Fibroblast of lung (primary cell): Measurements from ENCODE around the gene TMEM183A. TPM values are rescaled to one million over a fixed set of nuclear protein-coding genes. Genes with fewer than 3 reads are reported as not detected.
"Not testable (repeated sequence)": the region's sequence is repeated elsewhere in the genome, so short reads cannot be mapped to it uniquely, and the experiment has no call there.

Experiments
- DNase-seq, 2 donors: peaks; one replicate each; pipeline versions ENCODE4 v3.0.0 to v3.0.0-alpha.2; 2010; ENCODE audit warnings: low read depth in 2 of 2
- H2AFZ ChIP-seq: 2 replicates; pipeline ENCODE4 v1.5.1; 2012; ENCODE audit warnings: low read length, control low read depth, inconsistent platforms
- H3K27ac ChIP-seq: 2 replicates; pipeline ENCODE4 v1.5.1; 2011; ENCODE audit warnings: low read length, control low read depth; ENCODE audit not compliant: insufficient read depth
- H3K27me3 ChIP-seq: 2 replicates; pipeline ENCODE4 v1.5.1; 2011; ENCODE audit warnings: mild to moderate bottlenecking, low read length; ENCODE audit not compliant: control insufficient read depth, insufficient read depth
- H3K36me3 ChIP-seq: 2 replicates; pipeline ENCODE4 v1.5.1; 2011; ENCODE audit warnings: low read length; ENCODE audit not compliant: control insufficient read depth, insufficient read depth
- H3K4me1 ChIP-seq: 2 replicates; pipeline ENCODE4 v1.5.1; 2011; ENCODE audit warnings: low read length; ENCODE audit not compliant: control insufficient read depth, insufficient read depth; ENCODE audit errors: extremely low read depth
- H3K4me2 ChIP-seq: 2 replicates; pipeline ENCODE4 v1.5.1; 2011; ENCODE audit warnings: low read length, control low read depth; ENCODE audit not compliant: insufficient read depth; ENCODE audit errors: extremely low read depth
- H3K4me3 ChIP-seq, 4 experiments: fragments of 200-600 bp in 1 of 4; sonication (generic) in 1 of 4; replicated peaks in 1 of 4; 2 replicates each; pipeline ENCODE4 v1.5.1; 2011 to 2016; ENCODE audit warnings: low read length in 4 of 4, low read depth in 3 of 4, mild to moderate bottlenecking in 3 of 4, control low read depth in 2 of 4, inconsistent platforms in 1 of 4, mixed read lengths in 1 of 4; ENCODE audit not compliant: insufficient read depth in 1 of 4; ENCODE audit errors: control extremely low read depth in 1 of 4
- H3K79me2 ChIP-seq: 2 replicates; pipeline ENCODE4 v1.5.1; 2012; ENCODE audit warnings: mild to moderate bottlenecking, low read length, inconsistent platforms; ENCODE audit not compliant: control insufficient read depth, insufficient read depth
- H3K9ac ChIP-seq: 2 replicates; pipeline ENCODE4 v1.5.1; 2011; ENCODE audit warnings: mild to moderate bottlenecking, low read length, control low read depth; ENCODE audit not compliant: insufficient read depth
- H3K9me3 ChIP-seq: 2 replicates; pipeline ENCODE4 v1.5.1; 2012; ENCODE audit warnings: low read depth, low read length; ENCODE audit not compliant: control insufficient read depth, insufficient read depth
- H4K20me1 ChIP-seq: 2 replicates; pipeline ENCODE4 v1.5.1; 2011; ENCODE audit warnings: low read length; ENCODE audit not compliant: control insufficient read depth, insufficient read depth; ENCODE audit errors: extremely low read depth
- CTCF ChIP-seq, 2 donors: IDR thresholded peaks in 1 of 2; conservative IDR thresholded peaks in 1 of 2; 1 replicate in 1 of 2; 2 replicates in 1 of 2; pipeline ENCODE4 v1.5.1; 2011 to 2012; ENCODE audit warnings: low read length in 2 of 2, control low read depth in 1 of 2, inconsistent platforms in 1 of 2, low read depth in 1 of 2, mild to moderate bottlenecking in 1 of 2
- EZH2 ChIP-seq: IDR thresholded peaks from 2 replicates; pipeline ENCODE4 v1.5.1; 2012; ENCODE audit warnings: low read length, control low read depth, mild to moderate bottlenecking; ENCODE audit errors: missing control alignments
- polyA plus RNA-seq, 2 donors: library from polyadenylated mRNA; depleted of rRNA in 1 of 2; stranded (reverse) in 1 of 2; unstranded in 1 of 2; fragments of >200 nt; gene quantifications; 2 replicates each; pipeline ENCODE4 v1.2.1, GENCODE V29; 2011 to 2012; ENCODE audit warnings: missing spikeins in 1 of 2
- total RNA-seq: library from RNA; depleted of rRNA; stranded (reverse); fragments of >200 nt; gene quantifications from 2 replicates; pipeline ENCODE4 v1.2.1, GENCODE V29; 2014

Gene TMEM183A
- total and polyA plus RNA-seq, 2 donors (not counting 1 experiment from before 2014, with no cell fraction given), result 74.2 to 74.5 TPM

GRCh38 chr1:203017692-203018091, 10.5 kb downstream of the TMEM183A start:
- H3K36me3 ChIP-seq, result peaks cover 13% of the 10 kb centered on the region
- peaks cover 4% of the 10 kb centered on the region for H3K79me2 ChIP-seq

GRCh38 chr1:203022855-203023254, 15.7 kb downstream of the TMEM183A start:
- not testable (repeated sequence) for H3K27me3 ChIP-seq, H3K4me3 ChIP-seq, H3K36me3 ChIP-seq, H3K27ac ChIP-seq, H3K4me1 ChIP-seq, DNase-seq, H3K79me2 ChIP-seq, H3K4me2 ChIP-seq, H2AFZ ChIP-seq, H4K20me1 ChIP-seq, H3K9ac ChIP-seq, H3K9me3 ChIP-seq

More at GRCh38 chr1:203017692-203018091, 10.5 kb downstream of the TMEM183A start:
- TF ChIP-seq CTCF (conservative IDR thresholded peaks at IDR 0.05 in 1 of 2, IDR thresholded peaks at IDR 0.05 in 1 of 2; ENCODE audit: low read depth in 1 of 2, low read length in 2 of 2), result no peak
- TF ChIP-seq EZH2, result no peak
- Histone ChIP-seq H3K4me3 (no peak overlapping the region), H2AFZ (no peak overlapping the region), H3K4me1 (no peaks in the 10 kb centered on the region), H3K27me3 (no peaks in the 10 kb centered on the region), H3K9me3 (no peaks in the 10 kb centered on the region), H3K4me2 (no peak overlapping the region), H3K9ac (no peak overlapping the region), H3K27ac (no peak overlapping the region), H4K20me1 (no peaks in the 10 kb centered on the region)
- no peak for DNase-seq

GRCh38 chr1:203025686-203026030, 18.5 kb downstream of the TMEM183A start:
- peak overlapping the region; percentile 92 for H2AFZ ChIP-seq
- no peaks in the 10 kb centered on the region for H3K79me2 ChIP-seq
- no peak overlapping the region for H3K4me3 ChIP-seq
- H3K9ac ChIP-seq, result no peak overlapping the region
- no peaks in the 10 kb centered on the region for H4K20me1 ChIP-seq
- TF ChIP-seq EZH2, result no peak
- no peak for TF ChIP-seq CTCF (conservative IDR thresholded peaks at IDR 0.05 in 1 of 2, IDR thresholded peaks at IDR 0.05 in 1 of 2; ENCODE audit: low read depth in 1 of 2, low read length in 2 of 2)
- H3K36me3 ChIP-seq, result peaks cover 2% of the 10 kb centered on the region
- no peaks in the 10 kb centered on the region for H3K9me3 ChIP-seq
- no peak overlapping the region for H3K4me2 ChIP-seq
- peaks cover 14% of the 10 kb centered on the region for H3K27me3 ChIP-seq
- no peak overlapping the region for H3K27ac ChIP-seq
- no peak for DNase-seq
- H3K4me1 ChIP-seq, result no peaks in the 10 kb centered on the region
